Loucy (cell line): ENCODE data around the gene PCBP3.

Experiments
- EZH2phosphoT487 ChIP-seq: fragments of 200-600 bp; IDR thresholded peaks from 2 replicates; pipeline ENCODE4 v1.6.1; 2018; ENCODE audit warnings: antibody characterized with exemption, mild to moderate bottlenecking, moderate library complexity, borderline replicate concordance
- TF ChIP-seq, protein P1 (sequence below): fragments of 200-600 bp; sonication (generic); conservative IDR thresholded peaks from 2 replicates; pipeline ENCODE4 v1.5.1; 2014; ENCODE audit warnings: mild to moderate bottlenecking, antibody characterized with exemption, low read length

DNA sequence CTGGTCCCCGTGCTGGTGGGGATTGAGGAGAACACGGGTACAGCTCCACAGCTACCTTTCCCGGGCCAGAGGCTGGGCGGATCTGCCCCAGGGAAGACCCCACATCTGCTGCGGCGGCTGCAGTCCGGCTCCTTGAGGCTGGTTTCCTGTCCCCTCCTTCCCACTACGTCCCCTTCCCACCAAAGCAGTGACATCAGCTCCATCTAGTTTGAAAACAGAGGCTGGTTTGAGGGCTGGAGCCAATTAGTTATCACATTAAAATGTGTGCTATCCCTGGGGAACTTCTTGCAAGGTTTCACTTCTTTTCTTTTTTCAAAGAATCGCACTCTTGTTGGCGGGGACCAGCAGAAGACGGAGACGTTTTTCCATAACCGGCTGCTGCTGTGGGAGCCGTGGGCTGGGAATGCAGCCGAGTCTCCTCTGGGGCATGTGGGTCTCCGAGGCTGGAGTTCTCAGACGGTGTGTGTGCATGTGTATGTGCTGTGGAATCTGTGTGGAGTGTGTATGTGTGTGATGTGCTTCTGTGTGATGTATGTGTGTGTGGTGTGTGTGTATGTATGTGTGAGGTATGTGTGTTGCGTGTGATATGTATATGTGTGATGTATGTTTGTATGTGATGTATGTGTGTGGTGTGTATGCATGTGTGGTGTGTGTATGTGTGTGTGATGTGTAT lies 8.9 kb upstream of the PCBP3 start:
- TF ChIP-seq, protein P1, sequence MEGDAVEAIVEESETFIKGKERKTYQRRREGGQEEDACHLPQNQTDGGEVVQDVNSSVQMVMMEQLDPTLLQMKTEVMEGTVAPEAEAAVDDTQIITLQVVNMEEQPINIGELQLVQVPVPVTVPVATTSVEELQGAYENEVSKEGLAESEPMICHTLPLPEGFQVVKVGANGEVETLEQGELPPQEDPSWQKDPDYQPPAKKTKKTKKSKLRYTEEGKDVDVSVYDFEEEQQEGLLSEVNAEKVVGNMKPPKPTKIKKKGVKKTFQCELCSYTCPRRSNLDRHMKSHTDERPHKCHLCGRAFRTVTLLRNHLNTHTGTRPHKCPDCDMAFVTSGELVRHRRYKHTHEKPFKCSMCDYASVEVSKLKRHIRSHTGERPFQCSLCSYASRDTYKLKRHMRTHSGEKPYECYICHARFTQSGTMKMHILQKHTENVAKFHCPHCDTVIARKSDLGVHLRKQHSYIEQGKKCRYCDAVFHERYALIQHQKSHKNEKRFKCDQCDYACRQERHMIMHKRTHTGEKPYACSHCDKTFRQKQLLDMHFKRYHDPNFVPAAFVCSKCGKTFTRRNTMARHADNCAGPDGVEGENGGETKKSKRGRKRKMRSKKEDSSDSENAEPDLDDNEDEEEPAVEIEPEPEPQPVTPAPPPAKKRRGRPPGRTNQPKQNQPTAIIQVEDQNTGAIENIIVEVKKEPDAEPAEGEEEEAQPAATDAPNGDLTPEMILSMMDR: no peak
- TF ChIP-seq EZH2phosphoT487: no peak
